ENCODE data around the gene IFNL2.

The IFNL2 gene

GRCh38 chr19:39253374-39254149, 14.6 kb upstream of the IFNL2 start:
- TF ChIP-seq, protein P1, sequence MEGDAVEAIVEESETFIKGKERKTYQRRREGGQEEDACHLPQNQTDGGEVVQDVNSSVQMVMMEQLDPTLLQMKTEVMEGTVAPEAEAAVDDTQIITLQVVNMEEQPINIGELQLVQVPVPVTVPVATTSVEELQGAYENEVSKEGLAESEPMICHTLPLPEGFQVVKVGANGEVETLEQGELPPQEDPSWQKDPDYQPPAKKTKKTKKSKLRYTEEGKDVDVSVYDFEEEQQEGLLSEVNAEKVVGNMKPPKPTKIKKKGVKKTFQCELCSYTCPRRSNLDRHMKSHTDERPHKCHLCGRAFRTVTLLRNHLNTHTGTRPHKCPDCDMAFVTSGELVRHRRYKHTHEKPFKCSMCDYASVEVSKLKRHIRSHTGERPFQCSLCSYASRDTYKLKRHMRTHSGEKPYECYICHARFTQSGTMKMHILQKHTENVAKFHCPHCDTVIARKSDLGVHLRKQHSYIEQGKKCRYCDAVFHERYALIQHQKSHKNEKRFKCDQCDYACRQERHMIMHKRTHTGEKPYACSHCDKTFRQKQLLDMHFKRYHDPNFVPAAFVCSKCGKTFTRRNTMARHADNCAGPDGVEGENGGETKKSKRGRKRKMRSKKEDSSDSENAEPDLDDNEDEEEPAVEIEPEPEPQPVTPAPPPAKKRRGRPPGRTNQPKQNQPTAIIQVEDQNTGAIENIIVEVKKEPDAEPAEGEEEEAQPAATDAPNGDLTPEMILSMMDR (IDR thresholded peaks at IDR 0.05; ENCODE audit: low read length): no peak
- no peak for TF ChIP-seq EZH2 (IDR thresholded peaks at IDR 0.05; ENCODE audit: borderline replicate concordance, low read length)
- no peaks in the 10 kb centered on the region for H3K4me1 ChIP-seq (ENCODE audit: insufficient read depth, low read length, severe bottlenecking)
- no peaks in the 10 kb centered on the region for H4K20me1 ChIP-seq (ENCODE audit: insufficient read depth, low read length)
- no peaks in the 10 kb centered on the region for H3K9me2 ChIP-seq (ENCODE audit: low read depth, low read length)
- H3K9me3 ChIP-seq (ENCODE audit: low read length): no peaks in the 10 kb centered on the region
- no peak overlapping the region for H3K4me3 ChIP-seq (ENCODE audit: low read depth, low read length, poor library complexity, severe bottlenecking)
- no peak overlapping the region for H2AFZ ChIP-seq (ENCODE audit: low read length)
- no peaks in the 10 kb centered on the region for H3F3A ChIP-seq (ENCODE audit: insufficient read depth, low read length)
- H3K36me3 ChIP-seq (ENCODE audit: insufficient read depth, low read length): no peaks in the 10 kb centered on the region
- H3K79me2 ChIP-seq (ENCODE audit: insufficient read depth, low read length): no peaks in the 10 kb centered on the region
- no peak overlapping the region for H3K4me2 ChIP-seq (ENCODE audit: low read length)
- H3K27ac ChIP-seq (ENCODE audit: low read depth, low read length, poor library complexity, severe bottlenecking): no peak overlapping the region
- no peaks in the 10 kb centered on the region; the same call in 1 of the 2 replicates for H3K27me3 ChIP-seq (ENCODE audit: insufficient read depth, low read length)
- no peak overlapping the region for H3K9ac ChIP-seq (ENCODE audit: low read length)

- H3F3A ChIP-seq (ENCODE audit: insufficient read depth, low read length): no peaks in the 10 kb centered on the region
- H3K79me2 ChIP-seq (ENCODE audit: insufficient read depth, low read length): no peaks in the 10 kb centered on the region
- H3K27ac ChIP-seq (ENCODE audit: low read depth, low read length, poor library complexity, severe bottlenecking): no peak overlapping the region
- H3K27me3 ChIP-seq (ENCODE audit: insufficient read depth, low read length): no peaks in the 10 kb centered on the region; the same call in 1 of the 2 replicates
- H4K20me1 ChIP-seq (ENCODE audit: insufficient read depth, low read length): no peaks in the 10 kb centered on the region
- no peaks in the 10 kb centered on the region for H3K9me3 ChIP-seq (ENCODE audit: low read length)
- no peak overlapping the region for H3K4me3 ChIP-seq (ENCODE audit: low read depth, low read length, poor library complexity, severe bottlenecking)
- H3K36me3 ChIP-seq (ENCODE audit: insufficient read depth, low read length): no peaks in the 10 kb centered on the region
- TF ChIP-seq EZH2 (IDR thresholded peaks at IDR 0.05; ENCODE audit: borderline replicate concordance, low read length): no peak
- TF ChIP-seq, protein P1 (IDR thresholded peaks at IDR 0.05; ENCODE audit: low read length): no peak
- no peaks in the 10 kb centered on the region for H3K4me1 ChIP-seq (ENCODE audit: insufficient read depth, low read length, severe bottlenecking)
- no peak overlapping the region for H3K9ac ChIP-seq (ENCODE audit: low read length)
- H3K9me2 ChIP-seq (ENCODE audit: low read depth, low read length): no peaks in the 10 kb centered on the region
- H3K4me2 ChIP-seq (ENCODE audit: low read length): no peak overlapping the region
- H2AFZ ChIP-seq (ENCODE audit: low read length): no peak overlapping the region
These were observed 13.5 kb upstream of the IFNL2 start for GRCh38 chr19:39254531-39255345.

DNA sequence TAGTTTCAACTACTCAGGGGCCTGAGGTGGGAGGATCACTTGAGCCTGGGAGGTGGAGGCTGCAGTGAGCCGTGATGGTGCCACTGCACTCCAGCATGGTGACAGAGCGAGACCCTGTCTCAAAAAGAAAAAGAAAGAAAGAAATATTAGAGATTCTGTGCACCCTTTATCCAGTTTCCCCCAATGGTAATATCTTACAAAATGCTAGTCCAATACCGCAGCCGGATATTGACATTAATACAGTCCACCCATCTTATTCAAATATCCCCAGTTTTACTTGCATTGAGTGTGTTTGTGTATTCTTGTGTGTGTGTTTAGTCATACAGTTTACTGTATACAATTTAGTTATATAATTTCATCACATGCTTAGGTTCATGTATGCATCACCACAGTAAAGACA, 11.0 kb upstream of the IFNL2 start:
- no peak for TF ChIP-seq EZH2 (IDR thresholded peaks at IDR 0.05; ENCODE audit: borderline replicate concordance, low read length)
- Histone ChIP-seq H3K4me2 (ENCODE audit: low read length) (no peak overlapping the region), H3K27ac (ENCODE audit: low read depth, low read length, poor library complexity, severe bottlenecking) (no peak overlapping the region), H3K9ac (ENCODE audit: low read length) (no peak overlapping the region), H3K9me3 (ENCODE audit: low read length) (no peaks in the 10 kb centered on the region), H2AFZ (ENCODE audit: low read length) (no peak overlapping the region), H3K36me3 (ENCODE audit: insufficient read depth, low read length) (no peaks in the 10 kb centered on the region), H3K79me2 (ENCODE audit: insufficient read depth, low read length) (no peaks in the 10 kb centered on the region), H3K27me3 (ENCODE audit: insufficient read depth, low read length) (no peaks in the 10 kb centered on the region; the same call in 1 of the 2 replicates), H4K20me1 (ENCODE audit: insufficient read depth, low read length) (no peaks in the 10 kb centered on the region), H3F3A (ENCODE audit: insufficient read depth, low read length) (no peaks in the 10 kb centered on the region), H3K4me1 (ENCODE audit: insufficient read depth, low read length, severe bottlenecking) (no peaks in the 10 kb centered on the region), H3K9me2 (ENCODE audit: low read depth, low read length) (no peaks in the 10 kb centered on the region), H3K4me3 (ENCODE audit: low read depth, low read length, poor library complexity, severe bottlenecking) (no peak overlapping the region)
